Kidney tubule cell (primary cell): ENCODE results near the gene CYP4F11.

Experiments used
- DNase-seq: peaks from one replicate; pipeline ENCODE4 v3.0.0-alpha.2; 2018; ENCODE audit warnings: low spot score

Gene CYP4F11

GRCh38 chr19:15874821-15875474, 59.4 kb downstream of the CYP4F11 start:
- DNase-seq, result no peak

GRCh38 chr19:15873771-15874170, 60.6 kb downstream of the CYP4F11 start:
- DNase-seq, result peak; percentile 51

GRCh38 chr19:15871570-15871969, 62.8 kb downstream of the CYP4F11 start:
- peak; percentile 65 for DNase-seq

- DNase-seq, result no peak
Observed at GRCh38 chr19:15869873-15870272, 64.5 kb downstream of the CYP4F11 start.

- peak; percentile 72 for DNase-seq
Observed at GRCh38 chr19:15869109-15869555, 65.2 kb downstream of the CYP4F11 start.

- peak; percentile 55 for DNase-seq
Observed at GRCh38 chr19:15866636-15867035, 67.7 kb downstream of the CYP4F11 start.

- DNase-seq, result no peak
Observed at GRCh38 chr19:15864824-15865223, 69.5 kb downstream of the CYP4F11 start.

GRCh38 chr19:15863272-15863671, 71.1 kb downstream of the CYP4F11 start:
- DNase-seq, result peak; percentile 86

GRCh38 chr19:15862444-15862843, 71.9 kb downstream of the CYP4F11 start:
- no peak for DNase-seq
